ENCODE results near the gene AJAP1. TPM values are rescaled to one million over a fixed set of nuclear protein-coding genes. Genes with fewer than 3 reads are reported as not detected.
"Not testable (repeated sequence)": the region's sequence is repeated elsewhere in the genome, so short reads cannot be mapped to it uniquely, and the experiment has no call there.

Gene AJAP1
- total RNA-seq, result not detected
- long read RNA-seq, result 0 reads

- DNase-seq (ENCODE audit: missing footprints) (no peak), ATAC-seq (no peak)
- intact Hi-C loops (cut with DNase I), result no loop called here
These were observed at the start of gene AJAP1 for GRCh38 chr1:4653796-4654725. TSS of gene AJAP1 (plus strand) at chr1:4654609. CDS start at chr1:4655426, 817 bp downstream.

- no peak for ATAC-seq
These were observed 49.3 kb upstream of the AJAP1 start for GRCh38 chr1:4605158-4605557.

GRCh38 chr1:4611563-4612341 is 42.7 kb upstream of the AJAP1 start:
- ATAC-seq (no peak), DNase-seq (ENCODE audit: missing footprints) (no peak)
- intact Hi-C loops (cut with DNase I), result no loop called here

More at GRCh38 chr1:4605158-4605557, 49.3 kb upstream of the AJAP1 start:
- intact Hi-C loops (cut with DNase I), result no loop called here
- DNase-seq (ENCODE audit: missing footprints), result no peak

GRCh38 chr1:4612991-4613390 is 41.4 kb upstream of the AJAP1 start:
- DNase-seq (ENCODE audit: missing footprints) (no peak), ATAC-seq (no peak)
- intact Hi-C loops (cut with DNase I), result no loop called here

GRCh38 chr1:4613606-4614370 is 40.6 kb upstream of the AJAP1 start:
- DNase-seq (ENCODE audit: missing footprints), result no peak
- ATAC-seq, result no peak
- intact Hi-C loops (cut with DNase I), result no loop called here

GRCh38 chr1:4614371-4615137 is 39.9 kb upstream of the AJAP1 start:
- no peak for ATAC-seq
- no peak for DNase-seq (ENCODE audit: missing footprints)
- intact Hi-C loops (cut with DNase I), result no loop called here

GRCh38 chr1:4615138-4615470 is 39.3 kb upstream of the AJAP1 start:
- intact Hi-C loops (cut with DNase I), result no loop called here
- DNase-seq (ENCODE audit: missing footprints), result no peak
- ATAC-seq, result no peak

GRCh38 chr1:4615501-4615900 is 38.9 kb upstream of the AJAP1 start:
- DNase-seq (ENCODE audit: missing footprints) (no peak), ATAC-seq (peak; percentile 28)
- intact Hi-C loops (cut with DNase I), result no loop called here

- intact Hi-C loops (cut with DNase I), result no loop called here
- no peak for DNase-seq (ENCODE audit: missing footprints)
- ATAC-seq, result no peak
These were observed 37.5 kb upstream of the AJAP1 start for GRCh38 chr1:4616831-4617465.

- intact Hi-C loops (cut with DNase I), result no loop called here
- ATAC-seq (no peak), DNase-seq (ENCODE audit: missing footprints) (no peak)
These were observed 36.9 kb upstream of the AJAP1 start for GRCh38 chr1:4617506-4617905.

- intact Hi-C loops (cut with DNase I); DNase-seq (ENCODE audit: missing footprints); ATAC-seq: not testable (repeated sequence)
These were observed 35.6 kb upstream of the AJAP1 start for GRCh38 chr1:4618827-4619226.

GRCh38 chr1:4621646-4622045 is 32.8 kb upstream of the AJAP1 start:
- ATAC-seq, result no peak

GRCh38 chr1:4622821-4623220 is 31.6 kb upstream of the AJAP1 start:
- ATAC-seq (no peak), DNase-seq (ENCODE audit: missing footprints) (no peak)
- intact Hi-C loops (cut with DNase I), result no loop called here

More at GRCh38 chr1:4621646-4622045, 32.8 kb upstream of the AJAP1 start:
- DNase-seq (ENCODE audit: missing footprints), result no peak
- intact Hi-C loops (cut with DNase I), result no loop called here

GRCh38 chr1:4624141-4624715 is 30.2 kb upstream of the AJAP1 start:
- no peak for DNase-seq (ENCODE audit: missing footprints)
- no peak for ATAC-seq
- intact Hi-C loops (cut with DNase I), result no loop called here

- ATAC-seq (no peak), DNase-seq (ENCODE audit: missing footprints) (no peak)
- intact Hi-C loops (cut with DNase I), result no loop called here
These were observed 29.6 kb upstream of the AJAP1 start for GRCh38 chr1:4624801-4625200.

GRCh38 chr1:4626061-4626460 is 28.3 kb upstream of the AJAP1 start:
- DNase-seq (ENCODE audit: missing footprints) (no peak), ATAC-seq (no peak)
- intact Hi-C loops (cut with DNase I), result no loop called here

- intact Hi-C loops (cut with DNase I), result no loop called here
- ATAC-seq, result no peak
- DNase-seq (ENCODE audit: missing footprints), result no peak
These were observed 27.7 kb upstream of the AJAP1 start for GRCh38 chr1:4626560-4627319.

Data from Right ventricle myocardium inferior (tissue), 1 donor.